Pulmonary artery endothelial cell (primary cell): ENCODE data around the gene C11orf71. TPM values are rescaled to one million over a fixed set of nuclear protein-coding genes. Genes with fewer than 3 reads are reported as not detected.

Experiments used
- DNase-seq: peaks from one replicate; pipeline ENCODE4 v3.0.0-alpha.2; 2011; ENCODE audit warnings: low read depth, low spot score
- total RNA-seq: library from RNA; depleted of rRNA; stranded (reverse); fragments of >200 nt; gene quantifications from 2 replicates; pipeline ENCODE4 v1.2.3, GENCODE V29; 2014

C11orf71 gene
- total RNA-seq, 1 donor from 2014 or later, result 5.0 TPM

- peak; percentile 10 for DNase-seq
These were observed 658 bp downstream of the C11orf71 start for GRCh38 chr11:114399490-114400215.

DNA sequence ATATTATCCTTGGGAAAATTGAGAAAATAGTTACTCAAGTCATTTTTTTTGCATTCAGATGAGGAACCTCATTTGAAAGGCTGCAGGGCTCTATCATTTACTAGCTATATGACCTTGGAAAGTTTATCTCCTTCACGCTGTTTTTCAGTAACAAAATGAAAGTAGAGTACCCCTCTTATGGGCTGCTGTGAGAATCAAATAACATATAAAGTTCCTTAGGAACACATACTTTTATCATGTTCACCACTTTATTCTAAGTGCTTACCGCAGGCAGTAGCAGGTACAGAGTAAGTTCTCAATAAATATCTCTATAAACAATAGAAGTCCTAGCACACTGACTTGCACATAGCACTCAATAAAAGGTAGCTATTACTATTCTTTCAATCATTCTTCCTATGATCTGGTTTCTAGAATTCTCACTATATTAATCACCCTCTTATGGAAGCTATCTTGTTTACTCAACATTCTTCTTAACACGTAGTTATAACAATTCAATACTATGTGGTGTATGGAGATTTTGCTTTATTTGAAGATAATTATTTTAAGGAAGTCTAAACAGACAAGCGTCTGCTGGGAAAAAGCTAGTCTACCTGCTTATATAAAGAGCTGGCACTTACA lies 1.9 kb downstream of the C11orf71 start:
- no peak for DNase-seq

GRCh38 chr11:114397349-114397982 lies 2.8 kb downstream of the C11orf71 start:
- no peak for DNase-seq

GRCh38 chr11:114396916-114397315 lies 3.4 kb downstream of the C11orf71 start:
- no peak for DNase-seq

GRCh38 chr11:114395736-114396135 lies 4.6 kb downstream of the C11orf71 start:
- no peak for DNase-seq

GRCh38 chr11:114392735-114393667 lies 7.3 kb downstream of the C11orf71 start:
- no peak for DNase-seq

- DNase-seq, result no peak
These were observed 13.8 kb downstream of the C11orf71 start for GRCh38 chr11:114386545-114386944.

- DNase-seq, result no peak
These were observed 14.2 kb downstream of the C11orf71 start for GRCh38 chr11:114386131-114386530.

DNA sequence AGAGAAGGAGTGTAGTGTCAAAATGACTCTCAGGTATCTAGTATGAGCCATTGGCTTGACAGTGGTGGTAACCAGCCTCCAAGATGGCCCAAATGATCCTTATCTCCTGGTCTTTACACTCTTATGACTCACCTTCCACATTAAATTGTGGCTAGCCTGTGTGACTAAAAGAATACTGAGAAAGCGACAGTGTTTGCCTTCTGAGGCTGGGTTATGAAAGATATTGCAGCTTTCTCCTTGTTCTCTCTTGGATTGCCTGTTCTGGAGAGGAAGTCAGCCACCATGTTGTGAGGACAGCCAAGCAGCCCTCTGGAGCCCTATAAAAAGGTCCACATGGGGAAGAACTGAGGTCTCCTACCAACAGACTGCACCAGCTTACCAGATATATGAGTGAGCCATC lies 15.8 kb downstream of the C11orf71 start:
- DNase-seq, result no peak

DNA sequence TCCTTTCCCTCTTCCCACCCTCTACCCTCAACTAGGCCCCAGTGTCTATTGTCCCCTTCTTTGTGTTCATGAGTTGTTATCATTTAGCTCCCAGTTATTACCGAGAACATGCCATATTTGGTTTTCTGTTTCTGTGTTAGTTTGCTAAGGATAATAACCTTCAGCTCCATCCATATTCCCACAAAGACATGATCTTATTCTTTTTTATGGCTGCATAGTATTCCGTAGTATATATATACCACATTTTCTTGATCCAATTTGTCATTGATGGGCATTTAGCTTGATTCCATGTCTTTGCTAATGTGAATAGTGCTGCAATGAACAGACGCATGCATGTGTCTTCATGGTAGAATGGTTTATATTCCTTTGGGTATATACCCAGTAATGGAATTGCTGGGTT lies 17.8 kb downstream of the C11orf71 start:
- DNase-seq, result no peak

- no peak for DNase-seq
These were observed 20.8 kb downstream of the C11orf71 start for GRCh38 chr11:114379394-114380069.

- no peak for DNase-seq
These were observed 22.6 kb downstream of the C11orf71 start for GRCh38 chr11:114377612-114378267.

DNA sequence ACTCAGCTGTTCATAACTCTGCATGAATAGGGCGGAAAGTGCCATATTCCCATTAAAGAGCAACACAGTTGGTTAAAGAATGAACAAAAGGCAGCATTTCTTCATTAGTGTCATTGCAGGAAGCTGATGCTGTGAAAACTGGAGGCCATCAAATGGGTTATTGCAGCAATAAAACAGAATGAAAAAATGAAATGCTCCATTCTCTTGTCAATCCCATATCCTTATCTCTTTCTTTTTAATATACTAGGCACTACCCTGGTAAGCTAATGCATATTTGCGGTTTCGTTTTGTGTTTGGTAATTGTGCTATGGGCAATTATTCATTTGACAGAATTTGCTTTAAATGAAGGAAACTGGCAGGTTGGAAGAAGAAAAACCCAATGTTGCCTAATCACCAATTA lies 25.3 kb downstream of the C11orf71 start:
- DNase-seq, result no peak

GRCh38 chr11:114368918-114369680 lies 31.2 kb downstream of the C11orf71 start:
- no peak for DNase-seq

DNA sequence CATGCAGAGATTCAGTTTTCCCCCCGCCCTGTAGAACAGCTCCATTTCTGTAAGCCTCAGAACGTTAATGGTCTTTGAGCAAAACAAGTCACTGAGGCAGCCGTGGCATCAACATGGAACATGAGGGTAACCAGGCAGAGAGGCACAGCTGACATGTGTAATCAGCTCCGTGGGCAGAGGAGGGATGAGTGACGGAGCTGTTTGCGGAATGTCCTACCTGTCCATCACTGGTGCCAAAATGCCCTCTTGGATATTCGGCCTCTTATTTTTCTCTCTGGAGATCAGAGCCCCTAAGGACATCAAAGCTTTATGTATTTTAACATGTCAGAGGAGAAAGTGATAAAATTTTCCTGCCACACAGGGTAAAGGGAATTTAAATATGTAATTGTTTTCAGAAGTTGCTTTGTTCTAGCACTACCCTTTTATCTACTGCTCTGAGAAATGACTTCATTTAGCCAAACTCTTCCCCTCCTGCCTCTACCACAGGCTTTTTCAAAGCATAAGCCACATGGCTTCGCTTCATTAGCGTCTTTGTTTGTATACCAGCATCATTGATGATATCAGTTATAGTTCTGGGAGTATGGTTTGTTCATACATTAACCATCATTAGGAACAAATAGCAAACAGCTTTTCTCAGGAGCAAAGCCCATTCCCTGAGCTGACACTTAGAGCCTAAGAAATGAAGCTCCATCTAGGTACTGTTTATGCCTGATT lies 32.9 kb downstream of the C11orf71 start:
- no peak for DNase-seq

DNA sequence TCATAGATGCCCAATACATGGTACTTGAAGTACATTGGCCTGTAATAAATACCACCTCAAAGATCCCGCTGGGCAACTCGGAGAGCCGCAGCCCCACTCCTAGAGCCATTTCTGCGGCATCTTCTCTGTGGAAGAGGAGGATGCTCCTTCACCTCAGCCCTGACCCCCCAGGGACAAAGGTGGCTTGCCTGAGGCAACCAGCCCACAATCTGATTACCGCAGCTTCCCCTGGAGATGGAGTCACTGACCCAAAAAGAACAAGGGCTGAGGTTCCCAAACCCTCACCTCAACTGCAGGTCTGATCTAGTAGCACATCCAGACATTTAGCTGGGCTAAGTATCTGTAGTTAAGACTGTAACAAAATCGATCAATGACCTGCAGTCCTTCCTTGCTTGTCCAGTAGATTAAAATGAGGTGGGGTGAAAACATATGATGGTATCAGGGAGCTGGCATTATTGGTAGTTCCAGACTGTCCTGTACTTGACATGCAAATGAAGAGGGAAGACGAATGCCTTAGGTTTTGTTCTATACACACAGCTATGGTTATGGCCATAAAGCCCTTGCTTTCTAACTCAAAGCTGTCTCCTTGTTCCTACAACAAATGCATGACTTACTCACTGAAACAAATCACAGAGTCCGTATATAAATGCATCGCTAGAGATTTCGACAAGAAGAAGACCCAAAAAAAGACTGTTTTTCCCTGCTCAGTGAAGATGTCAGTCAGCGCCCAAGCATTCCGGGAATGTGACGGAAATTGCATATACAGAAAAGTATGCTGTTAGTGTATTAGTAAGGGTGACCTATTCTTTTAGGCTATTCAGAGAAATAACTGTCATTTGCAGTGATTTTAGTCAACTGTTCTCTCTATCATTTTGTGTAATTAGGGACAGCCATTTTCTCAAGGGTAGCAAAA lies 33.7 kb downstream of the C11orf71 start:
- peak; percentile 54 for DNase-seq

GRCh38 chr11:114362958-114363357 lies 37.4 kb downstream of the C11orf71 start:
- no peak for DNase-seq

DNA sequence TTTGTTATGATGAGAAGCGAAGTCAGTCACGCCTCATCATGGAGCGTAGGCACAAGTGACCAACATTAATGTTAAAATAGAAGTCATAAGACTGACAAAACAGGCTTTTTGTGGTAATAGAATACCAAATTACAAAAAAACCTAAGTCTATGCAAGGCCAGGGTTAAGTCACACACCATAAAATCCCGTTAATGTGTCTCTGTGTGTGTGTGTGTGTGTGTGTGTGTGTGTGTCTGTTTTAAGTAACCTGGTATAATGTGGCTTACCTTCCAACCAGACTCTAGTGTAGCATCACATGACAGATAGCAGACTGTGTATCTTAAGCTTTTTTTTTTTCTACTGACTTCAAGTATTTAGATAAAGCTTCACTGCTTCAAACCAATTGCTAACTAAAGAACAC lies 38.0 kb downstream of the C11orf71 start:
- no peak for DNase-seq
